Kidney tubule cell (primary cell): Measurements from ENCODE around the gene ZGPAT.
"Not testable (repeated sequence)": the region's sequence is repeated elsewhere in the genome, so short reads cannot be mapped to it uniquely, and the experiment has no call there.

Experiments
- DNase-seq: peaks from one replicate; pipeline ENCODE4 v3.0.0-alpha.2; 2018; ENCODE audit warnings: low spot score

Gene ZGPAT

DNA sequence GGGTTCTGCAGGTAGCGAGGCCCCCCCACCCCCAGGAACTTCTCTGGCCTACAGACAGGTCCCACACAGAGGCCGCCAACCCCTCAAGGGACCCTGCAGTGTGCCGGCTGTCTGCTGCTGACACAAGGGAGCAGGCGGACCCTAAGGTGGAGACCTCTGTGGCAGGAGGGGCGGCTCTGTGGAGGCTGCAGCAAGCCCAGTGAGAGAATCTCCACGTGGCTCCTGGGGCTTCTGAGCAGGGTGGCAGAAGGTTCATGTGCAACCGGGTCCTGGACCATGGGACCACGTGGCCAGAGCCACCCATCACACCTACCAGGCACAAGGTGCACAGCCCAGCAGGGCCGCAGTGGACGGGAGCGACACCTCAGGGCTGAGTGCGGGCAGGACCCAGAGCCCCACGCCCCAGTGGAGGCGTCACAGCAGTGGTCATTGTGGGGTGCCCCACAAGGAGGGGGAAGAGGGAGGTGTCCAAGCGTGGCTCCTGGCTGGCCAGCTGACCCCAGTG, 4.3 kb upstream of the ZGPAT start:
- DNase-seq, result no peak

DNA sequence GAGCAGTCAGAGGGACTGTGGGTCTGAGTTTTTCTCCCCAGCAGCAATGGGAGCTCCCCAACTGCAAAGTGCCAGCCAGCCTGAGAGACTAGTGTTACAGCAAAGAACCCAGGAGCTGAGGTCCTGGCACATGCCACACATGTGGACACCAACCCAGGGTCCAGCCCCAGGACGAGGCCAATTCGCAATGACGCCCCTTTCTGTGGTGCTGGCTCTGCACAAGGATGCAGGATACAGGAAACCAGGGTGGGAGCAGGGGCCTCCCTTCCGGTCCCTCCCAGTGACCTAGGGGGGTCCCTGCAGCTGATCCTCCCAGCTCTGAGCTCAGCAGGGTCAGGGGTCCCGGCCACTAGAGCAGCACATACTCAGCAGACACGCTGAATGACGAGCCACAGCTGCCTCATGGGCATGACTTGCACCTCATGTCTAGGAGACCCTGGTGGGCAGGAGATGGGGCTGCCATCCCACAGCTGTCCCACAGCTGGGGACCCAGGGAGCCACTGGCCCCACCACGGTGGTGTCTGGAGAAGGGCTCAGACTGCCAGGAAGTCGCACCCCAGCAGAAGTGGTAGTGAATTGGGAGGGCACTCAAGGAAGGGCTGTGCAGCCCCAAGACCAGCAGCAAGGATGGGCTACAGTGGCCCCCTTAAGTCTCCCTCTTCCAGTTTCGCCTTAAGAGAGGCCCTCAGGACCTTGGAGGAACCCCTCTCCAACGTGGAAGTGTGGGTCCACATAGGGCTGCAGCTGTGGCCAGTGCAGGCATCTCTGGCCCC, 3.7 kb upstream of the ZGPAT start:
- DNase-seq, result no peak

DNA sequence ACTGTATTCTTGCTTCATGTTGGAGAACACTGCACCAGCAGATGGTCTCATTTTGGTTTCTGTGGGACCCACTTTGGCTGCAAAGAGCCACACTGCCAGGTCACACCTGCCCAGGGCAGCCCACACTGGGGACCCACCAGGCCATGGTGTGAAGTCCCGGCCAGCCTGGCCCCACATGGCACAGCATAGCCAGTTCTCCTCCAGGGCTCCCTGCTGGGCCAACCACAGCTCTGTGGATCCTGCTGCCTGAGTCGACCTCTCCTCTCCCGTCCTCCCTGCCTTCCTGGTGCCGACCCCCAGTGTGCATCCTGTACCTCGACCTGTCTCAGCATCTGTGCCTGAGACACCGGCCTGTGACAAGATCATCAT, 3.1 kb upstream of the ZGPAT start:
- no peak for DNase-seq

DNA sequence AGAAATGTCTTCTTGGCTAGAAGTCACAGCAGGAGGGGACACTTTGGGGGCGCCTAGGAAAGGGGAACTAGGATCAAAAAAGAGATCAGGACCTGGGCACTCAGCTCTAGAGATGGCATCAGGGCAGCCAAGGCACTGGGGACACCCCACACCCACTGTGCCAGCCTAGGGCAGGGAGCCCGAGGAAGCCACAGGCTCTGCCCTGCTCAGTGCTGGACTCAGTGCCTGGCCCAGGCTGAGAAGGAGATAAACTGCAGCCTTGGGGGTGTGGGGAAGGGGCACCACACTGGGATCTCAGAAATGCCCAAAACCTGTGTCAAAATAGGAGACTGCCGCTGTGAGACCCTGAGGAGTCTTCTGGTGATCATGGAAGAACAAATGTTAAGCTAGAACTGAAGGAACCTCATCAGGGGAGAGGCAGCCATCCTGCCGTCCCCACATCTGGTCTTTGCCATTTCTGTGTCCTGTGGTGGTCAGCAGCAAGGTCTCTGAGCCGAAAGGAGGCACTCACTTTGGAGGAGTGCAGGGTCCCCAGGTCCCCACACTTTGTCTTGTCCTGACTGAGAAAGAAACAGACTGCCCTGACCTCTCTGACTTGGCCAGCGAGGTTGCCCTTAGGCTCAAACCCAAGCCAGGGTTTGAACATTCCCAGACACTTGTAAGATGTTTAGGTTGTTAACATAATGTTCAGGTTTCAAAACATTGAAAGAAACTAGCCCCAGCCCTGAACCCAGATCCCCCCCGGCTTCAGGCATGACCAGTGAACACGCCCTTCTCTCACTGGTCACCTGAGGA, 2.4 kb upstream of the ZGPAT start:
- no peak for DNase-seq

DNA sequence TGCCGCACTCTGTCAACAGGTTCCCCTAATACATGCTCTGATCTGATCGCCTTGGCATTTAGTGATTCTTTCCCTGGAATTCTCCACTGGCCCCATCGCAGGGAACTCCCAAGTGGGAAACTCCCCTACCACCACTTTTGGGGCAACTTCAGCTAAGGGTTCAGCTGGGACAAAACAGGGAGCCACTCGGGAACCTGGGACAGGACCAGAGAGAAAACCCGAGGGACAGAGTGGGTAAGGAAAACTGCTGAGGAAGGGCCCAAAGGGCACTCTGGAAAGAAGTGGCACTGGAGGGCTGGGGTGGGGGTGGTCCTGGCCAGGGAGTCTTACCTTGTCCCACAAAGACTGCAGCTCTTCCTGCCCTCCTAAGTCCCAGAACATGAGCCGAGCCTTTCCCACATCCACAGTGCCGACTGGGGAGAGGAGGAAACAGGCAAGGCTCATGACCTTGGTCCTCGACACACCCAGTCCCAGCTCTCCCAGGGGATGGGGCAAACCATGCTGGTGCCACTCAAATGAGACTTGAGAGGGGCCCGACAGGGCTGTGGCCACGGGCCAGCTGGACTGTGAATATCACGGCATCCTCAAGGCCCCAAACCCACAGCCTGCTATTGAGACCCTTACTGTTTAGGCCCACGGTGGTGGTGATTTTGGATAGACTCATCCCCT, 1.7 kb upstream of the ZGPAT start:
- no peak for DNase-seq

DNA sequence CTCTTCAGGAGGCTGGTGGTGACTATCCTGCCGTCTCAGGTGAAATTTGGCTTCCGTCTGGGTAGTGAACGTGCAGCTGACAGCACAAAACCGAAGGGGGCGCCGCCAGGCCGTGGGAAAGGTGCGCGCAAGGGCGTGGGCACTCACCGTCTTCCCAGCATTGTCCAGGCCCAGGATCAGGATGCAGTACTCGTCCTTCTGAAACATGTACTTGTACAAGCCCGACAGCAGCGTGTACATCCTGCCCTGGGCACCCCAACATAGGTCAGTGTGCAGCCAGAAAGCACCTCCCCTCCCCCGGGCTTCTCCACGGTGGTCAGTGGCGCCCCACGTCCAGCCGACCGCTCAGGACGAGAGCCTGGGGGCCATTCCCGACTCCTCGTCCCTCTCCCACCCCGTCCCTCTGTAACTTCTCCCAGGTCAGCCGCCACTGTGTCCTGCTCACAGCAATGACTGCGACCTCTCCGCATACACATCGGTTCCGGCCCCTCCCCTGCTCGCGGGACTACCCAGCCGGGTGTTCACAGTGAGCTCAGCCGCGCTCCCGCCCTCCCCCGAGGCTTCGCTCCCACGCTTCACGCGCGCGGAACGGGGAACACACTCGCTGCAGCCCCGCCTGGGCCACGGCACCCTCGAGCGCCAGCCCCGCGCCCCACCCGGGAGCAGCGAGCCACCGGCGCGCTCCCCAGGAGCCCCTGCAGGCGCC, 834 bp upstream of the ZGPAT start:
- DNase-seq, result peak; percentile 69

DNA sequence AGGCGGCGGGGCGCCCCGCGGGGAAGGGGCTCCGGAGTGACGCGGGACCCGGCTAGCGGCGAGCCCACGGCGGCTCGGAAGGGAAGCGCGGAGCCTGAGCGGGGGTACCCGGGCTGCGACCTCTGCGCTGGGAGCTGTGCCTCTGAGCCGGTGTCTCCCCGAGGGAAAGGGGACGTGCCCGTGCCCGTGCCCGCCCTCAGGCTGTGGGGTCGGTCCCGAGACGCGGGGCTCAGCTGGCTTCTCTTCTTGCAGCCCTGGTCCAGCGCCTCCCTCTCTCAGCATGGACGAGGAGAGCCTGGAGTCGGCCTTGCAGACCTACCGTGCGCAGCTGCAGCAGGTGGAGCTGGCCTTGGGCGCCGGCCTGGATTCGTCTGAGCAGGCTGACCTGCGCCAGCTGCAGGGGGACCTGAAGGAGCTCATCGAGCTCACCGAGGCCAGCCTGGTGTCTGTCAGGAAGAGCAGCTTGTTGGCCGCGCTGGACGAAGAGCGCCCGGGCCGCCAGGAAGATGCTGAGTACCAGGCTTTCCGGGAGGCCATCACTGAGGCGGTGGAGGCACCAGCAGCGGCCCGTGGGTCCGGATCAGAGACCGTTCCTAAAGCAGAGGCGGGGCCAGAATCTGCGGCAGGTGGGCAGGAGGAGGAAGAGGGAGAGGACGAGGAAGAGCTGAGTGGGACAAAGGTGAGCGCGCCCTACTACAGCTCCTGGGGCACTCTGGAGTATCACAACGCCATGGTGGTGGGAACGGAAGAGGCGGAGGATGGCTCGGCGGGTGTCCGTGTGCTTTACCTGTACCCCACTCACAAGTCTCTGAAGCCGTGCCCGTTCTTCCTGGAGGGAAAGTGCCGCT, 686 bp downstream of the ZGPAT start:
- DNase-seq, result peak; percentile 21

DNA sequence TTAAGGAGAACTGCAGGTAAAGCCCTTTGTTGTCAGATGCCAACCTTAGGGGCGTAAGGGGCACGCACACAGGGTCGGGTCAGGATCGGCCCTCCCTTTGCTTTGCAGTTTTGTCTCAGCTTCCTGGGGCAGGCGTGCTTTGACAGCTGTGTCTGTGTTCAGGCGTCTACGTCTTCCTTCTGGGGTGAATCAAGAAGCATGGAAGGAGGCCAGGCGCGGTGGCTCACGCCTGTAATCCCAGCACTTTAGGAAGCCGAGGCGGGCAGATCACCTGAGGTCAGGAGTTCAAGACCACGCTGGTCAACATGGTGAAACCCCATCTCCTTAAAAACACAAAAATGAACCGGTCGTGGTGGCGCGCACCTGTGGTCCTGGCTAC, 1.3 kb downstream of the ZGPAT start:
- DNase-seq, result no peak

DNA sequence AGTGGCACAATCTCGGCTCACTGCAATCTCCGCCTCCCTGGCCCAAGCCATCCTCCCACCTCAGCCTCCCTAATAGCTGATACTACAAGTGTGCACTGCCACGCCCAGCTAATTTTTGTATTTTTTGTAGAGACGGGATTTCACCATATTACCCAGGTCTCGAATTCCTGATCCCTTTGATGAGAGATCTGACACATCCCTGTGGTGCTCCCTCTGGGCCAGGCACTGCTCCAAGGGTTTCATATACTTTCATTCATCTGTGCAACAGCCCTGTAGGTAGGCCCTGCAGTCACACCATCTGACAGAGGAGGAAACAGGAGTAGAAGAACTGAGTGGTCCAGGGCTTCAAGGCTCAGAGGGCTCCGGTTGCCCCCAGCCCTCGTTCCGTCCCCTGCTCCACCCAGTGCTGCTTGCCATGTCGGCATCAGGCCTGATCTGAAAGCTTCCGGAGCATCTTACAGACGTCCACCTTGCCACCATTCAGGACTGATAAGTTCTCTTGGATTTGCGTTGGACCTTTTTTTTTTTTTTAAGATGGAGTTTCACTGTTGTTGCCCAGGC, 3.3 kb downstream of the ZGPAT start:
- no peak for DNase-seq

DNA sequence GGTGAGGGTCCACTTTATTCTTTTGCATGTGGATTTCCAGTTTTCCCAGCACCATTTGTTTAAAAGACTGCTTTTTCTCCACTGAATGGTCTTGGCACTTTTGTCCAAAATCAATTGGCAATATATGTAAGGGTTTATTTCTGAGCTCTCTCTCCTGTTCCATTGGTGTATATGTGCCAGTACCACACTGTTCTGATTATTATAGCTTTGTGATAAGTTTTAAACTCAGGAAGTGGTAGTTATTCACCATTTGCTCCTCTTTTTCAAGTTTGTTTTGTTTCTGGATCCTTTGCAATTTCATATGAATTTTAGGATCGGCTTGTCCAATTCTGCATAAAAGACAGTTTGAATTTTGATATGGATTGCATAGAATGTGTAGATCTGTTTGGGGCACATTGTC, 4.4 kb downstream of the ZGPAT start:
- no peak for DNase-seq

DNA sequence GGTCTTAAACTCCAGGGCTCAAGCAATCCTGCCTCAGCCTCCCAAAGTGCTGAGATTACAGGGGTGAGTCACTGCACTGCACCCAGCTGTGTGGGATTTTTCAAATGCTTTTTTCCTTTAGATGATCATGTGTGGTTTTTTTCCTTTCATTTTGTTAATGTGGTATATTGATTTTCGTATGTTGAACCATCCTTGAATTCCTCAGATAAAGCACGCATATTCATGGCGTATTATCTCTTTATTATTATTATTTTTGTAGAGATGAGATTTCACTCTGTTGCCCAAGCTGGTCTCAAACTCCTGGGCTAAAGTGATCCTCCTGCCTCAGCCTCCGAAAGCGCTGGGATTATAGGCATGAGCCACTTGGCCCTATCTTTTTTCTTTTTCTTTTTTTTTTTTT, 7.0 kb downstream of the ZGPAT start:
- DNase-seq, result no peak

DNA sequence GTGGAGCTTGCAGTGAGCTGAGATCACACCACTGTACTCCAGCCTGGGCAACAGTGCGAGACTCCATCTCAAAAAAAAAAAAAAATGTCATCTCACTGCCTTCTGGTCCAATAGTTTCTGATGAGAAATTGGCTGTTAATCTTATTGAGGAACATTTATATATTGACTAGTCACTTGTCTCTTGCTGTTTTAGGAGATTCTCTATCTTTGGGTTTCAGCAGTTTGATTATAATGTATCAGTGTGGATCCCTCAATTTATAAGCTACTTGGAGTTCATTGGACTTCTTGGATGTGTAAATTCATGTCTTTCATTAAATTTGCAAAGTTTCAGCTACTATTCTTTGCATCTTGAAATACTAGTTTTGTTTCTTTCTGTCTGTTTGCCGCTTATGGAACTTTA, 11.2 kb downstream of the ZGPAT start:
- DNase-seq, result no peak

DNA sequence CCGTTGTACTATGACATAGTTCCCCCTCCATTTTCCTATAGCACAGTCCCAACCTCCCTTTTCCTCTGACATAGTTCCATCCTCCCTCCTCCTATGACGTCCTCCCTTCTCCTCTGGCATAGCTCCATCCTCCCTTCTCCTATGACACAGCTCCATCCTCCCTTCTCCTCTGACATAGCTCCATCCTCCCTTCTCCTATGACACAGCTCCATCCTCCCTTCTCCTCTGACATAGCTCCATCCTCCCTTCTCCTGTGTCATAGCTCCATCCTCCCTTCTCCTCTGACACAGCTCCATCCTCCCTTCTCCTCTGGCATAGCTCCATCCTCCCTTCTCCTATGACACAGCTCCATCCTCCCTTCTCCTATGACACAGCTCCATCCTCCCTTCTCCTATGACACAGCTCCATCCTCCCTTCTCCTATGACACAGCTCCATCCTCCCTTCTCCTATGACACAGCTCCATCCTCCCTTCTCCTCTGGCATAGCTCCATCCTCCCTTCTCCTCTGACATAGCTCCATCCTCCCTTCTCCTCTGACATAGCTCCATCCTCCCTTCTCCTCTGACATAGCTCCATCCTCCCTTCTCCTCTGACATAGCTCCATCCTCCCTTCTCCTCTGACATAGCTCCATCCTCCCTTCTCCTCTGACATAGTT, 15.3 kb downstream of the ZGPAT start:
- DNase-seq, result not testable (repeated sequence)

DNA sequence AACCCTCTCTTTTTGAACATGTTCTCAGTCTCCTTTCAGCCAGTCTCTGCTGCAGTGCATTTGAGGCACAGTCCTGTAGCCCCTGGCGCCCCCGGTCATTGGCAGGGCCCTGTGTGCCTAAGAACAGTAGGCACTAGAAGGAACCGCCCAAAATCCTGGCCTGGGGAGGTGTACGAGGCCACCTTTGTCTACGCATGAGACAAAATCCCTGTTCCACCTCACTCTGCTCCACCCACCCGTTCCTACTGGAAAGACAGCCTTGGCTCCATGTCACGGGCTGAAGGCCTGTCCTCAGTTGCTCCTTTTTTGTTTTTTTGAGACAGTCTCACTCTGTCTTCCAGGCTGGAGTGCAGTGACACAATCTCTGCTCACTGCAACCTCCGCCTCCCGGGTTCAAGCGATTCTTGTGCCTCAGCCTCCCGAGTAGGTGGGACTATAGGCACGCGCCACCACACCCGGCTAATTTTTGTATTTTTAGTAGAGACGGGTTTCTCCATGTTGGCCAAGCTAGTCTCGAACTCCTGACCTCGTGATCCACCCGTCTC, 22.4 kb downstream of the ZGPAT start:
- not testable (repeated sequence) for DNase-seq

DNA sequence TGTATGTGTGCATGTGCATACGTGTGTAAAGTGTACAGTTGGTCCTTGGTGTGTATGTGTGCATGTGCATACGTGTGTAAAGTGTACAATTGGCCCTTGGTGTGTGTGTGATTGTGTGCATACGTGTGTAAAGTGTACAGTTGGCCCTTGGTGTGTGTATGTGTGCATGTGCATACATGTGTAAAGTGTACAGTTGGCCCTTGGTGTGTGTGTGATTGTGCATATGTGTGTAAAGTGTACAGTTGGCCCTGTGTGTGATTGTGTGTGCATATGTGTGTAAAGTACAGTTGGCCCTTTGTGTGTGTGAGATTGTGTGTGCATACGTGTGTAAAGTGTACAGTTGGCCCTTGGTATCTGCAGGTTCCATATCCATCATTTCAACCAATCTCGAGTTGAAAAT, 23.6 kb downstream of the ZGPAT start:
- no peak for DNase-seq

DNA sequence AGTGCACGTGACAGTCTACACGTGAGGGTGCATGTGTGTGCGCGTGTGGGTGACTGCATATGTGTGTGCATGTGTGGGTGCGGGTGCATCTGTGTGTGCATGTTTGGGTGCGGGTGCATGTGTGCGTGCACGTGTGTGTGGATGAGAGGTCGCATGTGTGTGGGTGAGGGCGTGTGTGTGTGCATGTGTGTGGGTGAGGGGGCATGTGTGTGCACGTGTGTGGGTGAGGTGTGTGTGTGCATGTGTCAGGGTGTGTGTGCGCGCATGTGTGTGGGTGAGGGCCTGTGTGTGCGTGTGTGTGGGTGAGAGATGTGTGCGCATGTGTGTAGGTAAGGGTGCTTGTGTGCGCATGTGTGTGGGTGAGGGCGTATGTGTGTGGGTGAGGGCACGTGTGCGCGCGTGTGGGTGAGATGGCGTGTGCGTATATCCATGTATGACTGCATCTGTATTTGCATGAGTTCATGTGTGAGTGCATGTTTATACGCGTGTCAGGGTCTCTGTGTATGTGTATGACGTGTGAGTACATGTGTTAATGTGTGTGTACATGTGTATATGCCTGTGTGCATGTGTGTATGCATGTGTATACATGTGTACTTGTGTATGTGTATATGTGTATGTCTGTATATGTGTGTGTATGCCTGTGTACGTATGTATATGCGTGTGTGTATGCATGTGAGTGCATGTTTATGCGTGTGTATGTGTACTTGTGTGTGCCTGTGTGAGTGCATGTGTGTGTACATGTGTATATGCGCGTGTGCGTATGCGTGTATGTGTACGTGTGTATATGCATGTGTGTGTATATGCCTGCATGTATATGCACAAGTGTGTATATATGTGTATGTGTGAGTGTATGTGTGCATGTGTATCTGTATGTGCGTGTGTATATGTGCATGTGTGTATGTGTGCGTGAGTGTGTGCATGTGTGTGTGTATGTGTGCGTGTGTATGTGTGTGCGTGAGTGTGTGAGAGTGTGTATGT, 24.6 kb downstream of the ZGPAT start:
- DNase-seq, result no peak

DNA sequence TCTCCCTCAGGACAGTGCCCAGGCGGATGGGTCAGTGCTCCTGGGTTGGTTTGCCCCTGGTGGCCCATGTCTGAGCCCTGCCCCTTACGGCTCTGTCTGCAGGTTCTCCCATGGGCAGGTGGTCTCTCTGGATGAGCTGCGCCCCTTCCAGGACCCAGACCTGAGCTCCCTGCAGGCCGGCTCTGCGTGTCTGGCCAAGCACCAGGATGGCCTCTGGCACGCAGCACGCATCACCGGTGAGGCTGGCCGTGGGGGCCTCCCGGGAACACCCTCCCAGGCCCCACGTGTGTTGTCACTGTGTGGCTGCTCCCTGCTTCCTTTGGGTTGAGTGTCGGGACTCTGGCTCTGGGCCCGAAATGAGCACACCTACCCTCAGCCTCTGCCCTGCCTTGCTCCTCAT, 25.3 kb downstream of the ZGPAT start:
- no peak for DNase-seq

DNA sequence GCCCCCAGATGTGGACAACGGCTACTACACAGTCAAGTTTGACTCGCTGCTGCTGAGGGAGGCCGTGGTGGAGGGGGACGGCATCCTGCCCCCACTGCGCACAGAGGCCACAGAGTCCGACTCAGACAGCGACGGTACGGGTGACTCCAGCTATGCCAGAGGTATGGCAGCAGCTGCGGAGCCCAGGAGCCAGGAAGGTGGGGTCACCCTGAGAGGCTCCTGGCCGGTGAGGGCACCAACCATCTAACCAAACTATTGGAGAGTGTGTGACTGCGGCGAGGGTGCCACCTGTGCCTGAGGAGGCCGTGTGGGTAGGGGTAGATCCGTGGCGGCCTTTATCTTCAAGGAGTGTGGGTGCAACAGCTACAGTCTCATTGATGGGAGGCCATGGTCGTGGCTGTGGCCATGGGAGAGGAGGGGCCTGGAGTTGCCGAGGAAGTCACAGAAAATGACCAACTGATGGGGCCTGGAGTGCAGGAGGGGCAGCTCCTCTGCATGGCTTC, 25.8 kb downstream of the ZGPAT start:
- no peak for DNase-seq
